Skeletal muscle satellite cell (primary cell): Measurements from ENCODE around the gene PLIN5.
"Not testable (repeated sequence)": the region's sequence is repeated elsewhere in the genome, so short reads cannot be mapped to it uniquely, and the experiment has no call there.

Experiments used
- H3K27me3 ChIP-seq: 2 replicates; pipeline ENCODE4 v1.7.0; 2013; ENCODE audit warnings: low read length; ENCODE audit not compliant: control insufficient read depth, insufficient read depth
- H3K36me3 ChIP-seq: 2 replicates; pipeline ENCODE4 v1.7.0; 2013; ENCODE audit warnings: mild to moderate bottlenecking, control low read depth, low read length; ENCODE audit not compliant: insufficient read depth
- H3K4me1 ChIP-seq: 2 replicates; pipeline ENCODE4 v1.7.0; 2013; ENCODE audit warnings: low read length; ENCODE audit not compliant: control insufficient read depth, insufficient read depth
- H3K4me2 ChIP-seq: 2 replicates; pipeline ENCODE4 v1.7.0; 2013; ENCODE audit warnings: mild to moderate bottlenecking, low read length
- H3K4me3 ChIP-seq: 2 replicates; pipeline ENCODE4 v1.7.0; 2013; ENCODE audit warnings: low read length
- H3K9ac ChIP-seq: 2 replicates; pipeline ENCODE4 v1.7.0; 2013; ENCODE audit warnings: mild to moderate bottlenecking, low read depth, low read length, moderate library complexity
- H3K9me3 ChIP-seq: replicated peaks from 2 replicates; pipeline ENCODE4 v1.7.0; 2013; ENCODE audit warnings: mild to moderate bottlenecking, control low read depth, low read length

The PLIN5 gene

DNA sequence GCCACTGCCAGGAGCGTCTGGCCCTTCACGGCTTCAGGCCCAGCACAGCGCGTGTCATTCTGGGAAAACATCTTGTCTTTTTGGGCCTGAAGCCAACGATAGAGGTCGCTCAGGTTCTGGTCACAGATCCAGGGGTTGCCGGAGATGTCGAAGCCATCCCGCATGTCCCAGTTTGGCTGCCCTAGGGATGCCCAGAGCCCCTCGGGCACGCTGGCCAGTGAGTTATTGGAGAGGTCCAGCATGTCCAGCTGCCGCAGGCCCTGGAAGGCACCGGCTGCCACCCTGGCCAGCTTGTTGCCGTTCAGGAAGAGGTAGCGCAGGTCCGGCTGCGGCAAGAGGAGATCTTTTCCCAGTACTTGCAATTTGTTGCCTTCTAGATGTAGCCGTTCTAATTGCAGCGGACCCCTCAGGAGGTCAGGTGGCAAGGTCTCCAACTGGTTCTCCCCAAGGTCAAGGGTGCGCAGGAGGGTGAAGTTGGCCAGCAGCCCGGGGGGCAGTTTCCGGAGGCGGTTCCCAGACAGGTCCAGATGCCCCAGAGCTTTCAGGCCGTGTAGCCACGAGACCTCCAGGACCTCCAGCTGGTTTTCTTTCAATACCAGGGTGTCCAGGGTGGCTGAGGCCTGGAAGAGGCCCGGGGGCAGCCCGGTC is 3.1 kb upstream of the PLIN5 start:
- Histone ChIP-seq H3K9me3 (no peaks in the 10 kb centered on the region), H3K9ac (no peak overlapping the region), H3K36me3 (no peaks in the 10 kb centered on the region), H3K4me1 (no peaks in the 10 kb centered on the region), H3K4me2 (no peak overlapping the region), H3K4me3 (no peak overlapping the region), H3K27me3 (peaks cover 56% of the 10 kb centered on the region)

GRCh38 chr19:4536798-4537197 is 1.8 kb upstream of the PLIN5 start:
- no peak overlapping the region for H3K4me3 ChIP-seq
- H3K4me1 ChIP-seq = no peaks in the 10 kb centered on the region
- peaks cover 57% of the 10 kb centered on the region for H3K27me3 ChIP-seq
- no peaks in the 10 kb centered on the region for H3K9me3 ChIP-seq
- H3K9ac ChIP-seq = no peak overlapping the region
- H3K4me2 ChIP-seq = no peak overlapping the region
- H3K36me3 ChIP-seq = no peaks in the 10 kb centered on the region

- Histone ChIP-seq H3K4me3 (no peak overlapping the region), H3K4me2 (no peak overlapping the region), H3K9me3 (no peaks in the 10 kb centered on the region), H3K27me3 (peaks cover 59% of the 10 kb centered on the region), H3K4me1 (no peaks in the 10 kb centered on the region), H3K9ac (no peak overlapping the region), H3K36me3 (no peaks in the 10 kb centered on the region)
Observed at GRCh38 chr19:4533835-4534424, 1.1 kb downstream of the PLIN5 start.

GRCh38 chr19:4533334-4533733 is 1.7 kb downstream of the PLIN5 start:
- Histone ChIP-seq H3K9ac (no peak overlapping the region), H3K4me1 (no peaks in the 10 kb centered on the region), H3K9me3 (no peaks in the 10 kb centered on the region), H3K4me2 (no peak overlapping the region), H3K36me3 (no peaks in the 10 kb centered on the region), H3K27me3 (peaks cover 53% of the 10 kb centered on the region), H3K4me3 (no peak overlapping the region)

DNA sequence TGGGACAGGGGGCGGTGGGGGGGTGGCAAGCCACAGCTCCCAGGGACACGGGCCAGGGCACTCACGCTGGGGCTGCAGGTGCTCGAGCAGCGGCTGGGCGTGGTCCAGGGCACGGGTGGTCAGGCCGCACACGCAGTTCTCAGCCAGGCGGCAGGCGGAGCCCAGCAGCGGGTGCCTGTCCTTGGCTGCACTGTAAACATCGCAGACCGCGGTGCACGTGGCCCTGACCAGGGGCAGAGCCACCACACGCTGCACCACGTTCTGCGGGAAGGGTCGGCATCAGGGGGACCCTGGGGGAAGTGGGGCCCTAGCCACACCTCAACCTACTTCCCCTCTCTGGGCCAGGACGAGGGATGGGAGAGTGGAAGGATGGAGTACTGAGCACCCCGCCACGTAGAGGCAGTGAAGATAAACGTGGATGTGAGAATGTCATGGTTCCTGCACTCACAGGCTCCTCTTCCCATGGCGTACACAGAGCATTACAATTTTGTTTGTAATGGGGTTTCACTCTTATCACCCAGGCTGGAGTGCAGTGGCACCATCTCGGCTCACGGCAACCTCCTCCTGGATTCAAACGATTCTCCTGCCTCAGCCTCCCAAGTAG is 3.4 kb downstream of the PLIN5 start:
- Histone ChIP-seq H3K9ac (no peak overlapping the region), H3K9me3 (no peaks in the 10 kb centered on the region), H3K4me3 (no peak overlapping the region), H3K36me3 (no peaks in the 10 kb centered on the region), H3K4me2 (no peak overlapping the region), H3K4me1 (no peaks in the 10 kb centered on the region), H3K27me3 (peaks cover 40% of the 10 kb centered on the region)

- Histone ChIP-seq H3K4me3 (no peak overlapping the region), H3K4me1 (no peaks in the 10 kb centered on the region), H3K4me2 (no peak overlapping the region), H3K36me3 (no peaks in the 10 kb centered on the region), H3K9me3 (no peaks in the 10 kb centered on the region), H3K27me3 (peaks cover 32% of the 10 kb centered on the region), H3K9ac (no peak overlapping the region)
Observed at GRCh38 chr19:4529924-4530522, 5.0 kb downstream of the PLIN5 start.

GRCh38 chr19:4528843-4529242 is 6.2 kb downstream of the PLIN5 start:
- H3K27me3 ChIP-seq = peaks cover 20% of the 10 kb centered on the region
- no peak overlapping the region for H3K9ac ChIP-seq
- no peaks in the 10 kb centered on the region for H3K36me3 ChIP-seq
- no peak overlapping the region for H3K4me2 ChIP-seq
- no peak overlapping the region for H3K4me3 ChIP-seq
- H3K9me3 ChIP-seq = no peaks in the 10 kb centered on the region
- H3K4me1 ChIP-seq = no peaks in the 10 kb centered on the region

DNA sequence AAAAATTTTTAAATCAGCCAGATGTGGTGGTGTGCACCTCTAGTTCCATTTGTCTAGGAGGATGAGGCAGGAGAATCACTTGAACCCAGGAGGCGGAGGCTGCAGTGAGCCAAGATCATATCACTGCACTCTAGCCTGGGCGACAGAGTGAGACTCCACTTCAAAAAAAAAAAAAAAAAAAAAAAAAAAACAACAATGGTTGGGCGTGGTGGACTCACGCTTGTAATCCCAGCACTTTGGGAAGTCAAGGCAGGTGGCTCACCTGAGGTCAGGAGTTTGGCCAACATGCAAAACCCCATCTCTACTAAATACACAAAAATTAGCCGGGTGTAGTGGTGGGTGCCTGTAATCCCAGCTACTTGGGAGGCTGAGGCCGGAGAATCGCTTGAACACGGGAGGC is 7.6 kb downstream of the PLIN5 start:
- peaks cover 13% of the 10 kb centered on the region for H3K27me3 ChIP-seq
- not testable (repeated sequence) for H3K4me2 ChIP-seq, H3K36me3 ChIP-seq, H3K9ac ChIP-seq, H3K4me1 ChIP-seq, H3K4me3 ChIP-seq, H3K9me3 ChIP-seq

DNA sequence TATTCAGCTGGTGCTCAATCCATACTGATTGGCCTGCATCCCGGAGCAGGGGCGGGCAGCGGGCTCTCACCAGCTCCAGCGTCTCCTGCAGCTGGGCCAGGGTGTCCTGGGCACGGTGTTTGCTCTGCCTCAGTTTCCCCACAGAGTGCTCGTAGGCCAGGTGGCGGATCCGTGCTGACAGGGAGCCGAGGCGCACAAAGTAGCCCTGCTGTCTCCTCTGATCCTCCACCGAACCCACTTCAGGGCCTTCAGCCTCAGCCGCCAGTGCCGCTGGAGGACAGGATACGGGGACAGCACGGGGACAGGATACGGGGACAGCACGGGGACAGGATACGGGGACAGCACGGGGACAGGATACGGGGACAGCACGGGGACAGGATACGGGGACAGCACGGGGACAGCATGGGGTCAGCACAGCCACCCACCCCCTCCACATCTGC is 9.4 kb downstream of the PLIN5 start:
- Histone ChIP-seq H3K4me3 (no peak overlapping the region), H3K27me3 (peaks cover 21% of the 10 kb centered on the region), H3K4me2 (no peak overlapping the region), H3K9me3 (no peaks in the 10 kb centered on the region), H3K9ac (no peak overlapping the region), H3K4me1 (no peaks in the 10 kb centered on the region), H3K36me3 (no peaks in the 10 kb centered on the region)

GRCh38 chr19:4524808-4525562 is 10.0 kb downstream of the PLIN5 start:
- H3K36me3 ChIP-seq = no peaks in the 10 kb centered on the region
- H3K4me1 ChIP-seq = no peaks in the 10 kb centered on the region
- H3K4me2 ChIP-seq = no peak overlapping the region
- peaks cover 18% of the 10 kb centered on the region for H3K27me3 ChIP-seq
- H3K9ac ChIP-seq = no peak overlapping the region
- no peak overlapping the region for H3K4me3 ChIP-seq
- H3K9me3 ChIP-seq = no peaks in the 10 kb centered on the region

DNA sequence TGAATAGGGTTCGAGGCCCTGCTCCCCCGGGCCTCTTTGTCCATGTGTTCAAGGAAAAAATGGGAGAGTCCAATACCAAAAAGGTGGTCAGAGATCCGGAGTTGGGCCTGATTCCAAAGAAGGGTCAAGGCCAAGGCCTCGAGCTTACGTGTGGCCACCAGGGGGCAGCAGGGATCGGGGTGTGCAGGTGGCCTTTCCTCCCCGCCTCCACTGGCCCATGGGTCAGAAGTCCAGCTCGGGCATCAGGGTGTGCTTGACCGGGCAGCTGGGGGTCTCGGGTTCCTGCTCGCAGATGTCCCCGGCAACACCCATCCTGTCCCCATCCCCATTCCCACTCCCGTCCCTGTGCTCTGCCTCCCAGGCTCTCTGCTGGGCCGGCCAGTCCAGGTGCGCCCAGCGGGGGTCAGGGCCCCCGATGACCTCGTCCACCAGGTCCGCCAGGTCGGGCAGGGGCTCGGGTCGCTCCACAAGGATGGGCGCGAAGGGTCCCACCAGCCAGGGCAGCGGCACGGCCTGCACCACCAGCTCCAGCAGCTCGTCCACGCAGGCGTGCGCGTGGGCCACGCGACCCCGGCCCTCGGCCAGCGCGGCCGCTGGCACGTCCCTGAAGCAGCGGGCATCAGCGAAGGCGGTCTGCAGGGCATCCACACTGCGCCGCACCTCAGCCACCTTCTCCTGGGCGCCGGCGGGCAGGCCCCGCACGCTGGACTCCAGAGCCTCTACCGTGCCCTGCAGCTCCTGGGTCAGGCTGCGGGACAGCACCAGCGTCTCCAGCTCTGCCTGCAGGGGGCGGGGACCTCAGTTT is 11.5 kb downstream of the PLIN5 start:
- no peak overlapping the region for H3K4me3 ChIP-seq
- no peak overlapping the region for H3K9ac ChIP-seq
- H3K4me2 ChIP-seq = no peak overlapping the region
- no peaks in the 10 kb centered on the region for H3K9me3 ChIP-seq
- no peaks in the 10 kb centered on the region for H3K36me3 ChIP-seq
- peaks cover 4% of the 10 kb centered on the region for H3K4me1 ChIP-seq
- peaks cover 25% of the 10 kb centered on the region for H3K27me3 ChIP-seq
